GM12892 (cell line): ENCODE results near the gene CDK11A.
"Not testable (repeated sequence)": the region's sequence is repeated elsewhere in the genome, so short reads cannot be mapped to it uniquely, and the experiment has no call there.

Experiments
- DNase-seq: peaks from one replicate; pipeline ENCODE4 v3.0.0; 2011; ENCODE audit not compliant: insufficient read length
- FAIRE-seq: peaks from 2 replicates; lab custom pipeline; 2011; peaks lifted over from hg19 to GRCh38; lab: Jason Lieb, UNC
- POLR2A ChIP-seq: IDR thresholded peaks from 2 replicates; pipeline ENCODE4 v1.6.1; 2011; ENCODE audit warnings: low read depth, low read length, control low read depth
- POLR2AphosphoS5 ChIP-seq: IDR thresholded peaks from 2 replicates; pipeline ENCODE4 v1.6.1; 2011; ENCODE audit warnings: low read depth, low read length, control low read depth
- TAF1 ChIP-seq: IDR thresholded peaks from 2 replicates; pipeline ENCODE4 v1.6.1; 2011; ENCODE audit warnings: low read depth, mild to moderate bottlenecking, control low read depth, low read length, borderline replicate concordance

Gene CDK11A

DNA sequence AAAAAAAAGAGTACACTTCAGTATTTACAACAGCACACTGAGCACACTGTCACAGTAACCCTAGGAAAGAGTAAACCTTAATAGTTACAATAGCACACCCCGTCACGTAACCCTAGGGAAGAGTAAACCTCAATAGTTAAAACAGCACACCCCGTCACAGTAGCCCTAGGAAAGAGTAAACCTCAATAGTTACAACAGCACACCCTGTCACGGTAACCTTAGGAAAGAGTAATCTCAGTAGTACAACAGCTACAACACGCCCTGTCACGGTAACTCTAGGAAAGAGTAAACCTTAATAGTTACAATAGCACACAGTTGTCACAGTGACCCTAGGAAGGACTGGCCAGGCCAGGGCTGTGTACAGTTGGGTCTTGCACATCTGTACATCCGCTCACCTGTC lies 3.0 kb downstream of the CDK11A start:
- no peak for TF ChIP-seq POLR2AphosphoS5
- TF ChIP-seq POLR2A = no peak
- no peak for TF ChIP-seq TAF1
- FAIRE-seq = no peak
- DNase-seq = no peak

DNA sequence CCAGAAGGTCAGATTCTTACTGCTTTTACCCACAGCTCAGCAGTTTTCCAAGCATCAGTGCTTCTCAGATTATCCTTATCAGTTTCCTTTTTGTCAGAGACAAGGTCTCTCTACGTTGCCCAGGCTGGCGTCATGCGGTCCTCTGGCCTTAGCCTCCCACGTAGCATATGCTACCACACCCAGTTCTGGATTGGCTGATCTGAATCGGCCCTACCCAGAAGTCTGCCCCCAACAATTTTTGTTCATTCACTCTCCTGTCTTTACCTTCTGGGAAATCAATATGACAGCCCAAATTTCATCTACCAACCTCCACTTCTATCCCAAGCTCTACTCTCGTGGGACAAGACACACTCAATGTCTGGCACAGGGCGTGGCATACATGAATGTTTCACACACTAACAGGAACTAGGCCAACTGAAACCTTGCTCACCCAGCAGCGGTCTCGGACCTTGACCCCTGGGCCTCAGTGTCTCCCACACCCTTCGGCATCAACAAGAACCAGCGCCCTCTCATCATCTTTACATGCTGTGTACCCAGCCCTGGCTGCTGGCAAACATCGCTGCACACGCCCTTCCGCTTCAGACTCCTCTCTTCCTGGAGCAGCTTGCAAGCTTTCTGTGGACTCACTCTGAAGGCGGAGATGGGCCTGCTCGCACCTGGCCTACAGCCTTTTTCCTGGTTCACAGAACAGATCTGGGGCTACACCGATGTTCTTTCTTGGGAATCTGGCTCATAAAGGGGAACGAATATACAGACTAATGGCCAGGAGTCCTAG lies 8.9 kb downstream of the CDK11A start:
- DNase-seq, FAIRE-seq: not testable (repeated sequence)

DNA sequence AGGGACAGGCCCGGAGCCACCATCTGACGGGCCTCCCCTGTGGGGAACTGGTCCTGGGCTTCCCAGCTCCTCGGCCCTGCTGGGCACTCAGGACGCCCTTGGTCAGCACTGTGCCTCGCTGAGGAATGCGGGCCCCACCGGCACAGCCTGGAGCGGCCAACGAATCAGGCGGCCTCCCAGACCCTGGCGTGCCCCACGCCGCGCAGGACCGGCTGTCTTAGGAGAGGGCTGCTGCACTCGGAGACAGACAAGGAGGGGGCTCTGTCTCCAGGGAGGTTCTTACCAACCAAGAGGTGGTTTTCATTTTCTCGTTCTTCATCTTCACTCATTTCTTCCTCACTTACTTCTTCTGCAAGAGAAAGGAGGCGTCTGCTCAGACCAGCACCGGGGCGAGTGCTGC lies 16.3 kb downstream of the CDK11A start:
- FAIRE-seq = not testable (repeated sequence)

DNA sequence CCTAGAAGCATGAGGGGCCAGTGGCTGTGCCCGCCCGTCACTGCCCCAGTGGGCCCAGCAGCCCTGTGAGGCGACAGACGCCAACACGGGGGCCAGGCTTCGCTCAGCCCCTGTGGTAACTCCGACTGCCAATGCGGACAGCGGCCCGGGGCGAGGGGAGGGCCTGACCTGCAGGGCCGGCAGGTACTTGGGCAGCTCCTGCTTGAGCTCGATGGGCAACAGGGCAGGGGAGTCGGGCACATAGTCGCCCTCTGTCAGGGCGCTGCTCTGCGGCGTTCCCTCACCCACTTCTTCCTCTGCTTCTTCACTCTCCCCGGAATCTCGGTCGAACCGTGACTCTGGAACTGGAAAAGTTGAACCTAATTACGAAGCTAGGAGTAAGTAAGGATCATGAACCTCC lies 16.9 kb downstream of the CDK11A start:
- DNase-seq, FAIRE-seq: not testable (repeated sequence)

More for the DNA sequence above, 16.3 kb downstream of the CDK11A start:
- not testable (repeated sequence) for DNase-seq

DNA sequence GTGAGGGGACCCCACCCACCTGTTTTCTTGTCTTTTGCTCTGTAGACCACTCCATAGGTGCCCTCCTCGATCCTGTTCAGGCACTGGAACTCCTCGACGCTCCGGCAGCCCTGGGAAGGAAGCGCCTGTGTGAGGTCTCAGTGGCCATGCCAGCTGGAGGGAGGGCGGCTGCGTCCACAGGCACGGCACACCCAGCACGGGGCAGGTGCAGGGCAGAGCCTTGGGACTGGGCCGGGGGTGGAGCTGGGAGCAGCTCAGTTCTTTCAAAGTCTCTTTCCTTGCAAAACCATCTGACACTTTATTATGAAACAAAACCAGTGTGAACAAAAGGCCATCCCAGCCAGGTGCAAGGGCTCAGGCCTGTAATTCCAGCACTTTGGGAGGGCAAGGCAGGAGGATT lies 18.5 kb downstream of the CDK11A start:
- not testable (repeated sequence) for FAIRE-seq, DNase-seq

DNA sequence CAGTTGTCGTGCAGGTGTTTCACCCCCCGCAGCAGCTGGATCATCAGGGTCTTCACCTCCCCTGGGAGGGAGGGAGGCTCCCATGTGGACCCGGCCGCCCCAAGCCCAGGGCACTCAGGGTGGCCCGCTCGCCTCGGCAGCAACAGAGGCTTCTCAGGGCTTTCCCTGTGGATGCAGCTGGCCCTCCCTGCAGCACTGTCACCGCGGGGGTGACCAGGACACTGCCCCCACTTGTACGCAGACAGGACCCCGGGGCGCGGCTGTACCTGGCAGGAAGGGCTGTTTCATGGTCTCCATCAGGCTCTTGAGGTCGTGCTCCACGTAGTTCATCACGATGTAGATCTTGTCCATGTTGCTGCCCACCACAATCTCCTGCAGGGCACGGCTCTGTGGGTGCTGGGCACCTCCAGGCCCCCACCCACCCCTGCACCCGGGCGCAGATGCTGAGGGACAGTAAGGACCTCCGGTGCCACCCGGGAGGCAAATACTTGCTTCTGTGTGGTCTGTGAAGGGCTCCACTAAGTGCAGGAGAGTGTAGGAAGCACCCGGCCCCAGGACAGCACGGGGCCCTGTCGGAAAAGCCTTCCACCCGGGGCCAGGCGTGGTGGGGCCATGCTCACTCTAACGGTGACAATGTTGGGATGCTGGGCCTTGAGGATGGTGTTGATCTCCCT lies 19.7 kb downstream of the CDK11A start:
- DNase-seq, FAIRE-seq: not testable (repeated sequence)

DNA sequence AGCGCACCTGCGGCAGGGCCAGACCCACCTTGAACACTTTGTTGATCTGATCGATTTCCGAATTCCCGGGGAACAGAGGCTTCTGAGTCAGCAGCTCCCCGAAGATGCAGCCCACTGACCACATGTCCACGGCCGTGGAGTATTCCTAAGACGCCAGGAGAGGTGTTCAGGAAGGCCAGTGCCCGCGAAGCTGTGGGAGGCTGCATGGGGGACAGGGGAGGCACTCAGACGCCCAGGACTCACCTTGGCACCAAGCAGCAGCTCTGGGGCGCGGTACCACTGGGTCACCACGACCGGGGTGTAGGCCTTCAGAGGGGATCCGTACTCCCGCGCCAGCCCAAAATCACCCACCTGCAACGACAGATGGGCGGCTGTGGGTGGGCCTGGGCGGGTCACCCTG lies 20.4 kb downstream of the CDK11A start:
- DNase-seq (no peak), FAIRE-seq (no peak)
- no peak for TF ChIP-seq POLR2AphosphoS5
- no peak for TF ChIP-seq TAF1
- no peak for TF ChIP-seq POLR2A

DNA sequence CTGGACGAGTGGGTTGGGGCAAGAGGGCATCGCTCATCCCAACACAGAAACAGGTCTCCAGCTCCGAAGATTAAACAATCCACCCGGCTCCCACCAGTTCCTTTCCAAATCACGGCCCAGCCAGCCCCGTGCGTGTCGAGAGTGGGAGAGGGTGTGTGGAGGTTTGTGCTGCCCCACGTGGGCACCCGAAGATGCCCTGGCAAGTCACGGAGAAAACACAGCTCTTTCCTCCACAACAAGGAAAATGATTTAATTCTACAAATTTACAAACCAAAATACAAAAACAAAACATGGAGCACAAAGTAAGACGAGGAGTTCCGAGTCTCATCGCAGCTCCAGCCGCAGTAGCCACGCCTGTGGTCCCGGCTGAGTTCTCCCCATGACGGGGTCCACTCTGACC lies 21.7 kb downstream of the CDK11A start:
- DNase-seq, FAIRE-seq: not testable (repeated sequence)

DNA sequence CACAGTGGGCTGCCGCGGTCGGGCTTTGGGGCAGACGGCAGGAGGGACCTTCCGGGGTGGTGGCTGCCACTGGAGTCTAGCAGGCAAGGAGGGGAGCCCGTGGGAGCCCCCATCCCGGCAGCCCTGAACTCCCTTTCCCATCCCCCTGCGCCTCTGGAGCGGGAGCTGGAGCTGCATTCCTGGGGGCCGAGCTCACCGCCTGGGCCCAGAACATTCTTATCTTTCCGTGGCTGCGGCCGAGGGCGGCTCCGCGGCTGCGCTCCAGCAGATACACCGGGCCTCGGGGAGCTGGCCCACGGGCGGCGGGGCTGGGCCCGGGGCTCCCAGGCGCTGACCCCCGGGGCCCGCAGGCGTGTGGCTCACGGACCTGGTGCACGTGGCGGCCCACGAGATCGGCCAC lies 23.6 kb downstream of the CDK11A start:
- not testable (repeated sequence) for FAIRE-seq, DNase-seq

DNA sequence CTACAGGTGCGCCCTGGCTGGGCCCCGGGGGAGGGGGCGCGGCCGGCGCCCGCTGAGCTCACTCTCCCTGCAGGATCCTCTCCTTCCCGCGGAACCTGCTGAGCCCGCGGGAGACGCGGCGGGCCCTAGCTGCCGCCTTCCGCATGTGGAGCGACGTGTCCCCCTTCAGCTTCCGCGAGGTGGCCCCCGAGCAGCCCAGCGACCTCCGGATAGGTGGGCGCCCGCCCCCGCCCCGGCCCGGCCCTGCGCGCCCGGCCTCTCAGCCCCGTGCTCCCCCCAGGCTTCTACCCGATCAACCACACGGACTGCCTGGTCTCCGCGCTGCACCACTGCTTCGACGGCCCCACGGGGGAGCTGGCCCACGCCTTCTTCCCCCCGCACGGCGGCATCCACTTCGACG lies 24.1 kb downstream of the CDK11A start:
- FAIRE-seq, DNase-seq: not testable (repeated sequence)

DNA sequence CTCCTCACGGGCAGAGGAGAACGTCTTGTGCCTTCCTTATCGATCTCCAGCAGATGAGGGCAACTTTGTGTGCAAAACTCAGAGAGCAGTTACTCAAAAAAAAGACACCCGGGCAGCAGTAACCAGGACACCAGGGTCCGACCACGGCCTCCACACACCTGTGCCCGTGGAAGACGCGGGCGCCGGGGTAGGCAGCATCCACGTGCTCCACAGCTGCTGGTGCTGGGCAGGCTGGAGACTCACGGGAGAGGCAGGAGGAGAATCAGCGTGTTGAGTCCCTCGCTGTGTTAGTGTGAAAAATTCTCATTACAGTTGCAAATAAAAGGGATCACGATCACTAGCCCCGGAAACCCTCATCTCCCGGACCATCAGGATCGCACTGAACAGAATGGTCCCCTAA lies 25.1 kb downstream of the CDK11A start:
- not testable (repeated sequence) for DNase-seq, FAIRE-seq

DNA sequence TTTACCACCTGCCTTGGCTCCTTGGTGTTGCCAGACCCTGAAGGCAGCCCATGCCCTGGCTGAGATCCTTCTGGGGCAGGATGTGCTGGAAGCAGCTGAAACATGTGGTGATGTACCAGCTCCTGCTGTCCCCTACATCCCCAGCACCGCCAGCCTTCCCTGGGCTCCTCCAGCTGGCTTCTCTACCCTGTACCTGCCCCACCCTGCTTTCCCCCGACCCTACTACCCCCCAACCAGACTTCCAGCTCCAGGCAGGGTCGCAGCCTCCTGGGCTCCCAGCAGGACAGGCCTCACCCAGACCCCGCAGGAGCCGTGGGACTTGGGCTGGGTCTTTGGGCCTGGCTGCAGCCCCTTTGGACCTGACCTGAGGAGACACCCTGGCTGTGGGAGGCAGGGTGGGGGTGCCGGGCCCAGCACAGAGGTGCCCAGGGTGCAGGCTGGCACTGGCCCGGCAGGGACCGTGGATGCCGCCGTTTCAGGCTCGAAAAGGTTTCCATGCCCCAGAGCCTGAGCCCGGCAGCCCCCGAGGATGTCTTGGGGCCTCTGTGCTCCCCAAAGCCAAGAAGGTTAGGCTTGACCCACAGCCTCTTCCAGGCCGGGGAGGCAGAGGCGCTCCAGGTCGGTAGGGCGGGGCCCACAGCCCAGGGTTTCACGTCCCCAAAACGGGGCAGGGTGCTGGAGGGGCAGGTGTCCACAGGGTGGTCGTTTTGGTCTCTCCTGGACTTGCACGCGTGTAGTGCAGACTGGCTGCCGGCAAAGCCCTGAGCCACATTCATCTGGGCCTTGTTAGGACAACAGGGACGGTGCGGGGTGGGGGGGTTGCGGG lies 26.6 kb downstream of the CDK11A start:
- not testable (repeated sequence) for FAIRE-seq
- peak; percentile 0 for DNase-seq

DNA sequence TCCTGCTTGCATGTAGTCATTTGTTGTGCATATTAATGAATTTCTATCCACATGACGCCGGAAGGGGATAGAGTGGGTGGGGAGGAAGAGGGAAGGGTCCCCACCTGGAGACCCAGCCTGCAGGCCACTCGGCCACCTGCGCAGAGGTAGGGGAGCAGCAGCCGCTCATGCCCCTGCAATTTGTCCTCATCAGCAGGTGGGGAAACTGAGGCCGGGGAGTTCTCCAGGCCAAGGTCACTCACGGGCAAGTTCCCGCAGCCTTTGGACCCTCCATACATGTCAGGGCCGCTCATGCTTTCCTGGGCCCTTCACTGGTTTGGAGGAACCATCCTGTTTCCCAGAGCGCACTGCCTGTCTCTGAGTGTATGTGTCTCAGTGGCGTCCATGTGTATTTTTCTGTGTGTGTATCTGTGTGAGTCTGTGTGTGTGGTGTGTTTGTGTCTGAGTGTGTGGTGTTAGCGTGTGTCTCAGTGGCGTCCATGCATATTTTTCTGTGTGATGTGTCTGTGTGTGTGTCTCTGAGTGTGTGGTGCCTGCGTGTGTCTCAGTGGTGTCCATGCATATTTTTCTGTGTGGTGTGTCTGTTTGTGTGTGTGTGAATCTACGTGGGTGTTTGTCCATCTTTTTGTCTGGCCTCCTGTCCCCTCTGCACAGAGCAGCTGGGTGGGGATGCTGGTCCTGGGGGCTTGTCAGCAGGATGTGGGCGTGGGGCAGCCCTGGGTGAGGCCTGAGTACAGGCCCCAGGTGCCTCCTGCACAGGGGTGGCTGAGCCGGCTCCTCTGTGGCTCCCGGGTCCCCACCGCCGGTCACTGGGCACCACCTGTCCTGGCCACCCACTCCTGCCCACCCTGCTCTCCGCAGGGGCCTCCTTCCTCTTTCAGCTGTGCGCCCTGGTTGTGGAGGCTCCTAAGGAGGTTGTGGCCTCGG lies 27.5 kb downstream of the CDK11A start:
- DNase-seq = not testable (repeated sequence)
- peak; percentile 40 for FAIRE-seq

DNA sequence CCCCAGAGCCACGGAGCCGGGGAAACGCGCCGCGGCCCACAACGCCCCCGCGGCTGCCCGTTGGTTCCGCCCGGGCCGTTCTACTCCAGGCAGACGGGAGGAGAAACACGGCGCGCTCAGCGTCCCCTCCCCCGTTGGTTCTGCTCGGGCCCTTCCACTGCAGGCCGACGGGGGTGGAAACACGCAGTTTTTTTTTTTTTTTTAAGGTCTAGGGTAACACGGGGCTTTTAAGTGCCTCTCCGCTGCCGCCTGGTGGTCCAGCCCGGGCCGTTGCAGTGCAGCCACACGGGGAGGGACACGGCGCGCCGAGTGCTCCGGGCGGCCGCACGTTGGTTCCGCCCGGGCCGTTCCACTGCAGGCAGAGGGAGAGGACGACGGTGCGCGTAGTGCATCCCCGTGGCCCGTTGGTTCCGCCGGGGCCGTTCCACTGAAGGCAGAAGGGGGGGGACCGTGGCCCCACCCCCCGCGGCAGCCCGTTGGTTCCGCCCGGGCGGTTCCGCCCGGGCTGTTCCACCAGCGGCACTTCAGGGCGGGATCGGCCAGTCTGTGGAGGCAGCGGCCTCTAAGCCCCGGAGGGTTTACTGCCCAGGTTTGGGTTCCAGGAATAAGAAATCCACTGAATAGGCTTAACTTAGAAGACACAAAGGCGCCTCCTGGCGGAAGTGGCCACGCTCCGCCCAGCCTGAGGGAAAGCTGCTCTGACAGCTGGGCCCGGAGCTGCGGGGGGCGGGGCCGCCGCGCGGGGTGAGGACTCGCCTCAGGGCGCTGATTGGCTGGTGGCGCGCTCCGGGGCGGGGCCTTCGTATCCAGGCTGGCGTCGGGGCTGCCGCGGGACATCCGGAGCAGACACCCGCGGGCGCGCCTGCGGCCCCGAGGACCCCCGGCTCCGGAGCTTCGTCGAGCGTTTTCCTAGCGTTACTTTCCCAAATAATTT lies 31.2 kb downstream of the CDK11A start, which contains the start of gene SLC35E2B:
Gene SLC35E2B, minus strand, starts transcription at position 82 of the 934 bp plus-strand sequence. CDS start 16,096 bp downstream, outside the sequence.
- not testable (repeated sequence) for DNase-seq
- peak; percentile 99 for FAIRE-seq

DNA sequence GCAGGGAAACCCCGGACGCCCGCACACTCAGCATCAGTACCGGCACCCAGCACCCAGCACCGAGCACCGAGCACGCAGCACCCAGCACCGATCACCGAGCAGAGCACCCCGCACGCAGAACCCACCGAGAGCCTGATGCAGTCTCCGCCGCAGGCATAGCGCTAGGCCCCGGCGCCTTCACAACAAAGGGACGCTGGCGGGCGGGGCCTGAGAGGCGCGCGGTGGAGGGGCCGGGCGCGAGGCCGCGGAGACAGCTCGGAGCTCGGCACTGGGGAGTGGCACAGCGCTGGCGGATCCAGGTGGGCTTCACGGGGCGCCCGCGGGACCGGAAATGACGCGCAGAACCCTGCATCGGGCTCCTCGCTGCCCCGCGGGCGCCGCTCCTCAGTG lies 31.8 kb downstream of the CDK11A start:
- not testable (repeated sequence) for FAIRE-seq, DNase-seq

DNA sequence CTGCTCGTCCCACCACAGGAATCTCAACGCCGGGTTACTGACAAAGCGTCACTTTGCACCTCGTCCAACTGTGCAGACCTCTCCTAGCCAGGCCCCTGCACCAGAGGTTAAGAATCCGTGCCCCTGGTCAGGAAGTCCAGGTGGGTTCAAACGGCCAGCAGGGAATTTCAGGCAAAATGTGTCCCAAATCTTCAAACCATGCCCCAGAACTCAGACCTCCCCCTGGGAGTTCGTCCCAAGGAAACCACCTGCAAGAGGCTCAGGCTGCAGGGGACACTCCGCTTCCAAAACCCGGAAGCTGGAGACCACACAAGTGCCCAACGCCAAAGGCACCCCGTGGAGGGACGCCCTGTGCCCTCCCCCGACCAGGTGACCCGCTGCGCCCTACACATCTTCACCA lies 32.7 kb downstream of the CDK11A start:
- not testable (repeated sequence) for DNase-seq
- peak; percentile 64 for FAIRE-seq

DNA sequence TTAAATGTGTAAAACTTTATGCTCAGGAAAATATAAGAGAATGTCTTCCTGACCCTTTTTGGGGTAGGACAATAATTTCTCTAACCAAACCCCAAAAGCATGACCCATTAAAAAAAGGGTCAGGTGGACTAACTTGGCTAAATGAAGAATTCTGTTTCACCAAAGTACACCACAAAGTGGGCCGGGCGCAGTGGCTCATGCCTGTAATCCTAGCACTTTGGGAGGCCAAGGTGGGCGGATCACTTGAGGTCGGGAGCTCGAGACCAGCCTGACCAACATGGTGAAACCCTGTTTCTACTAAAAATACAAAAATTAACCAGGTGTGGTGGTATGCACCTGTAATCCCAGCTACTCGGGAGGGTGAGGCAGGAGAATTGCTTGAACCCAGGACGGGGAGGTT lies 34.6 kb downstream of the CDK11A start:
- not testable (repeated sequence) for FAIRE-seq, DNase-seq
